K562 (cell line): ENCODE results near the gene PTCH2. TPM values are rescaled to one million over a fixed set of nuclear protein-coding genes. Genes with fewer than 3 reads are reported as not detected.

Experiments used
- ATAC-seq: fragments of 200-7000 bp; cut with Tn5 transposase; 3 replicates; pipeline ENCODE4 v1.9.1; 2020; ENCODE audit warnings: moderate library complexity
- BruUV-seq: library from RNA; stranded (reverse); fragments of 400-500 nt; replicated peaks from 2 replicates; lab custom pipeline; 2021; lab: Mats Ljungman, UMichigan
- CTCF ChIA-PET: fragments of 300-600 bp; formaldehyde crosslinking; extraction: SDS; loops from one replicate; lab custom pipeline; 2021; ENCODE audit warnings: low intra/inter-chr PET ratio; lab: Yijun Ruan, JAX
- POLR2A ChIA-PET: fragments of 300-600, 350-650 bp; sonication (Branson Sonifier 250); formaldehyde crosslinking; extraction: SDS; loops from one replicate; lab custom pipeline; 2021; ENCODE audit warnings: antibody characterized with exemption, inconsistent platforms; lab: Yijun Ruan, JAX
- DNase-seq, 4 experiments: peaks; one replicate each; pipeline versions ENCODE4 v3.0.0 to v3.0.0-alpha.2; 2011 to 2018; ENCODE audit warnings: low spot score in 3 of 4, mixed read lengths in 3 of 4; ENCODE audit errors: extremely low read depth in 1 of 4
- FAIRE-seq: peaks from 2 replicates; lab custom pipeline; 2011; peaks lifted over from hg19 to GRCh38; lab: Jason Lieb, UNC
- H2AFZ ChIP-seq: 2 replicates; pipeline ENCODE4 v1.6.0; 2011; ENCODE audit warnings: low read depth, low read length, control low read depth, inconsistent platforms
- H3K27ac ChIP-seq: fragments of 200-600 bp; 3 replicates; pipeline ENCODE4 v1.8.0; 2011; ENCODE audit warnings: low read depth, mild to moderate bottlenecking, control low read depth, inconsistent platforms, low read length, moderate library complexity, mixed read lengths; ENCODE audit errors: extremely low read depth
- H3K27me3 ChIP-seq, 2 experiments: fragments of 300-600 bp in 1 of 2; 2 replicates in 1 of 2; 3 replicates in 1 of 2; pipeline versions ENCODE4 v1.6.0 to v1.8.0; 2011; ENCODE audit warnings: inconsistent platforms in 2 of 2, low read length in 2 of 2, mild to moderate bottlenecking in 1 of 2, mixed read lengths in 1 of 2, moderate library complexity in 1 of 2; ENCODE audit not compliant: control insufficient read depth in 2 of 2, insufficient read depth in 2 of 2
- H3K36me3 ChIP-seq: fragments of 300-600 bp; 3 replicates; pipeline ENCODE4 v1.8.0; 2011; ENCODE audit warnings: mild to moderate bottlenecking, low read length, inconsistent platforms; ENCODE audit not compliant: control insufficient read depth, insufficient read depth
- H3K4me1 ChIP-seq, 2 experiments: fragments of 200-600 bp in 1 of 2; replicated peaks in 1 of 2; 2 replicates in 1 of 2; 3 replicates in 1 of 2; pipeline versions ENCODE4 v1.5.1 to v1.8.0; 2011; ENCODE audit warnings: inconsistent platforms in 2 of 2, low read length in 2 of 2, mild to moderate bottlenecking in 1 of 2, mixed read lengths in 1 of 2, moderate library complexity in 1 of 2; ENCODE audit not compliant: control insufficient read depth in 2 of 2, insufficient read depth in 2 of 2
- H3K4me2 ChIP-seq: 2 replicates; pipeline ENCODE4 v1.6.1; 2011; ENCODE audit warnings: low read length, control low read depth, inconsistent platforms, mixed read lengths; ENCODE audit not compliant: insufficient read depth
- H3K4me3 ChIP-seq: fragments of 200-600 bp; sonication (generic), shearing (Covaris generic); 2 replicates; pipeline ENCODE4 v1.5.1; 2016; ENCODE audit warnings: control low read depth, inconsistent platforms
- H3K79me2 ChIP-seq: fragments of 200-600 bp; 3 replicates; pipeline ENCODE4 v1.8.0; 2011; ENCODE audit warnings: low read length, inconsistent platforms; ENCODE audit not compliant: control insufficient read depth, insufficient read depth
- H3K9ac ChIP-seq, 2 experiments: 2 replicates each; pipeline versions ENCODE4 v1.6.0 to v1.6.1; 2011; ENCODE audit warnings: low read depth in 2 of 2, low read length in 2 of 2, control low read depth in 1 of 2, inconsistent platforms in 1 of 2, mild to moderate bottlenecking in 1 of 2, mixed read lengths in 1 of 2; ENCODE audit not compliant: insufficient read depth in 1 of 2
- H3K9me1 ChIP-seq: one replicate; pipeline ENCODE4 v1.6.0; 2011; ENCODE audit warnings: inconsistent platforms, mild to moderate bottlenecking, low read length, moderate library complexity; ENCODE audit not compliant: control insufficient read depth, insufficient read depth
- H3K9me3 ChIP-seq: replicated peaks from 2 replicates; pipeline ENCODE4 v1.5.1; 2011; ENCODE audit warnings: low read depth, low read length, inconsistent platforms; ENCODE audit not compliant: control insufficient read depth, insufficient read depth
- H4K20me1 ChIP-seq: replicated peaks from 2 replicates; pipeline ENCODE4 v1.6.1; 2011; ENCODE audit warnings: low read length, inconsistent platforms, mixed read lengths; ENCODE audit not compliant: control insufficient read depth, insufficient read depth
- CHD1 ChIP-seq: fragments of 200-600 bp; sonication (generic); IDR thresholded peaks from one replicate; pipeline ENCODE4 v1.6.1; 2012; ENCODE audit warnings: mild to moderate bottlenecking, moderate library complexity, low read length, inconsistent platforms
- ERF ChIP-seq: fragments of 450-650 bp; formaldehyde crosslinking; IDR thresholded peaks from 2 replicates; pipeline ENCODE4 v1.4.0; 2020; ENCODE audit warnings: mild to moderate bottlenecking, mixed read lengths
- HNRNPL ChIP-seq: fragments of 200-400 bp; formaldehyde crosslinking; IDR thresholded peaks from 2 replicates; pipeline ENCODE4 v1.6.1; 2017; ENCODE audit warnings: low read depth, mild to moderate bottlenecking, low read length
- KAT8 ChIP-seq: fragments of 450-650 bp; IDR thresholded peaks from 2 replicates; pipeline ENCODE4 v1.6.1; 2016; ENCODE audit warnings: low read depth, mild to moderate bottlenecking
- NCOA6 ChIP-seq: fragments of 450-650 bp; IDR thresholded peaks from 2 replicates; pipeline ENCODE4 v1.6.1; 2017; ENCODE audit warnings: mild to moderate bottlenecking
- RAD21 ChIP-seq, 2 experiments: fragments of 250-450 bp in 1 of 2; fragments of 450-650 bp in 1 of 2; sonication (Bioruptor Pico) in 1 of 2; formaldehyde crosslinking in 1 of 2; IDR thresholded peaks in 1 of 2; conservative IDR thresholded peaks in 1 of 2; 2 replicates each; pipeline versions ENCODE4 v1.4.0 to v1.8.0; 2020 to 2022; ENCODE audit warnings: mild to moderate bottlenecking in 2 of 2, moderate library complexity in 1 of 2
- RBFOX2 ChIP-seq: fragments of 200-400 bp; formaldehyde crosslinking; IDR thresholded peaks from 2 replicates; pipeline ENCODE4 v1.6.1; 2017; ENCODE audit warnings: low read depth, mild to moderate bottlenecking, low read length, moderate library complexity
- RBM39 ChIP-seq: fragments of 200-400 bp; formaldehyde crosslinking; optimal IDR thresholded peaks from 2 replicates; pipeline ENCODE3; 2018; ENCODE audit warnings: low read depth, low read length
- SIRT6 ChIP-seq: IDR thresholded peaks from one replicate; pipeline ENCODE4 v1.6.1; 2012; ENCODE audit warnings: low read depth, mild to moderate bottlenecking, control low read depth, inconsistent platforms, low read length, moderate library complexity
- TAF7 ChIP-seq: fragments of 450-650 bp; IDR thresholded peaks from 2 replicates; pipeline ENCODE4 v1.6.1; 2016; ENCODE audit warnings: missing genetic modification characterization, missing compliant biosample characterization
- TEAD4 ChIP-seq, 2 experiments: sonication (generic) in 1 of 2; formaldehyde crosslinking in 1 of 2; IDR thresholded peaks; 2 replicates each; pipeline versions ENCODE4 v1.6.1 to v1.8.0; 2012 to 2022; ENCODE audit warnings: borderline replicate concordance in 1 of 2, inconsistent platforms in 1 of 2, low read length in 1 of 2, mild to moderate bottlenecking in 1 of 2, missing genetic modification reagents in 1 of 2
- TGIF2 ChIP-seq: sonication (generic); formaldehyde crosslinking; IDR thresholded peaks from 2 replicates; pipeline ENCODE4 v1.8.1; 2022; ENCODE audit warnings: mild to moderate bottlenecking, missing genetic modification reagents, moderate library complexity
- U2AF1 ChIP-seq: fragments of 200-400 bp; formaldehyde crosslinking; optimal IDR thresholded peaks from 2 replicates; pipeline ENCODE3; 2017; ENCODE audit warnings: mild to moderate bottlenecking, low read depth, low read length, moderate library complexity
- ZEB2 ChIP-seq: fragments of 450-650 bp; IDR thresholded peaks from 2 replicates; pipeline ENCODE4 v1.6.1; 2016
- ZNF395 ChIP-seq: fragments of 200-800 bp; sonication (Bioruptor generic); IDR thresholded peaks from 2 replicates; pipeline ENCODE4 v1.6.1; 2017; ENCODE audit warnings: missing genetic modification characterization, missing compliant biosample characterization
- ZNF655 ChIP-seq: fragments of 250-450 bp; sonication (Bioruptor Pico); IDR thresholded peaks from 2 replicates; pipeline ENCODE4 v1.5.0; 2021
- WGBS: fragments of 100-300 bp; shearing (Covaris generic); methylation state at CpG from one replicate; pipeline ENCODE4 v1.1.6; 2016; ENCODE audit warnings: low coverage, mixed read lengths; ENCODE audit not compliant: insufficient coverage; ENCODE audit errors: missing lambda C conversion rate; 5-methylcytosine and 5-hydroxymethylcytosine counted together
- in situ Hi-C: fragments of 300-500 bp; cut with MboI; formaldehyde crosslinking; loops from 4 replicates; pipeline ENCODE4 v1.15.0; 2018; ENCODE audit warnings: inconsistent platforms, mixed read lengths
- intact Hi-C: fragments of 100-400 bp; cut with micrococcal nuclease; formaldehyde crosslinking; loops from 2 replicates; pipeline ENCODE4 v1.14.2; 2022
- polyA plus RNA-seq, 8 experiments: library from polyadenylated mRNA; depleted of rRNA in 4 of 8; stranded (reverse) in 5 of 8; unstranded in 3 of 8; fragments of >200 nt; fragmentation: Nextera tagmentation in 2 of 8; fragmentation: Illumina TruSeq in 1 of 8; extraction: Ambion mirVana in 2 of 8; extraction: Trizol in 1 of 8; gene quantifications; 2 replicates each; pipeline versions ENCODE4 v1.2.1 to v1.2.3, GENCODE V29; 2011 to 2014; ENCODE audit warnings: inconsistent platforms in 1 of 8, missing spikeins in 1 of 8
- total RNA-seq, 7 experiments: library from RNA; depleted of rRNA in 6 of 7; stranded (reverse); fragments of >200 nt in 6 of 7; fragmentation: Illumina TruSeq in 2 of 7; extraction: Trizol in 2 of 7; gene quantifications; 2 replicates each; pipeline versions ENCODE4 v1.2.1 to v1.2.3, GENCODE V29; 2011 to 2021; ENCODE audit warnings: low replicate concordance in 1 of 7
- TF ChIP-seq, protein P1 (sequence below): fragments of 450-650 bp; formaldehyde crosslinking; IDR thresholded peaks from 2 replicates; pipeline ENCODE4 v1.4.0; 2020; ENCODE audit warnings: mild to moderate bottlenecking, moderate library complexity

The PTCH2 gene
- total and polyA plus RNA-seq, 9 of the 15 experiments (the other 6 are each of a cell fraction or from before 2014, with no cell fraction given) = 0.15 to 27.3 (median 0.48) TPM; not detected in 1

DNA sequence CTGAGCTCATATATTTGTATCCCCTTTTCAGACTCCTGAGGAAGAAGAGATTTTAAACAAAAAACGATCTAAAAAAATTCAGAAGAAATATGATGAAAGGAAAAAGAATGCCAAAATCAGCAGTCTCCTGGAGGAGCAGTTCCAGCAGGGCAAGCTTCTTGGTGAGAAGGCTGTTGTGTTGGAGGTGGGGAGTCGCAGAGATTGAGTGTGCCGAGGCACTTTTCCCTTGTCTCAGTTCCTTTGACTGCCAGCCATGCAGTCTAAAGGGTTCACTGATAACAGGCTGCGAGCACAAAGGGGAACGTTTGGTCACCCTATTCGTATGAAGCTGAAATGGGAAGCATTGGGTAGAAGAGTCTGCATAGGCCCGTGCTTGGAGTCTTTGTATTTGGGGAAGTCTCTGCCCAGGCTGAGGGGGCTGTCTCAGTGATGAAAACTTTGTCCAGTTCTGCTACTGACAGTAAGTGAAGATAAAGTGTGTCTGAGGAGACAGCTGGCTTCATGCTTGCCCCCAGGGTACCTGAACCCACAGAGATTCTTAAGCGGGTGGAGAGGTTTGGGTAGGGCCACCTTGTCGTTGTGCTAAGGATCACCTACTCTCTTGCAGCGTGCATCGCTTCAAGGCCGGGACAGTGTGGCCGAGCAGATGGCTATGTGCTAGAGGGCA, 65.0 kb downstream of the PTCH2 start:
- ATAC-seq = no peak
- Histone ChIP-seq H4K20me1 (peaks cover 31% of the 10 kb centered on the region), H3K4me1 (peaks cover 13 to 22% of the 10 kb centered on the region in 2 experiments), H3K4me2 (peak overlapping the region; percentile 93), H3K9me3 (no peaks in the 10 kb centered on the region), H3K36me3 (peaks cover 60% of the 10 kb centered on the region), H3K27me3 (no peaks in the 10 kb centered on the region), H2AFZ (no peak overlapping the region), H3K79me2 (peaks cover 54% of the 10 kb centered on the region), H3K9ac (peak overlapping the region; percentile 99; a peak in 3 of 4 replicates), H3K27ac (peak overlapping the region; percentile 98), H3K4me3 (peak overlapping the region; percentile 75), H3K9me1 (peaks cover 10% of the 10 kb centered on the region)
- BruUV-seq = no TSS peak
- no peak for DNase-seq
- in situ Hi-C loops (no loop called here), intact Hi-C loops (loop anchor here (5.0 kb wide), 1 partner anchor 39 kb away; no protein-coding TSS in a partner anchor)
- POLR2A ChIA-PET = interaction anchor here (0.7 to 11.6 kb wide), 11 partner anchors 9 to 522 kb away, joined by 3 to 253 read pairs (median 5); partner anchors contain the start of genes BEST4, BTBD19, DYNLT4 and UROD
- 55% methylated on average over 13 of the region's 13 CpGs for WGBS
- CTCF ChIA-PET = interaction anchor here (0.5 kb wide), 1 partner anchor 7 kb away, joined by 3 read pairs; no protein-coding TSS in a partner anchor
- no peak for FAIRE-seq
- TF ChIP-seq NCOA6 (no peak), CHD1 (peak; percentile 7), RBM39 (no peak), HNRNPL (no peak), SIRT6 (peak; percentile 16), KAT8 (no peak), RBFOX2 (no peak), TGIF2 (no peak), RAD21 (CRISPR knock-in tag; conservative IDR thresholded peaks at IDR 0.05 in 1 of 2, IDR thresholded peaks at IDR 0.05 in 1 of 2) (no peak), ZNF395 (CRISPR knock-in tag) (0 out of 2 replicates have a peak, but pooled peaks have one; percentile 20), TAF7 (tag) (no peak), ZEB2 (no peak), U2AF1 (no peak), TEAD4 (IDR thresholded peaks at IDR 0.05; ENCODE audit: low read length) (no peak), TEAD4 (CRISPR knock-in tag; IDR thresholded peaks at IDR 0.05; ENCODE audit: borderline replicate concordance) (peak; percentile 65; the same call in 1 of the 2 replicates), ZNF655 (CRISPR knock-in tag) (no peak), ERF (CRISPR knock-in tag) (no peak)
- TF ChIP-seq, protein P1, sequence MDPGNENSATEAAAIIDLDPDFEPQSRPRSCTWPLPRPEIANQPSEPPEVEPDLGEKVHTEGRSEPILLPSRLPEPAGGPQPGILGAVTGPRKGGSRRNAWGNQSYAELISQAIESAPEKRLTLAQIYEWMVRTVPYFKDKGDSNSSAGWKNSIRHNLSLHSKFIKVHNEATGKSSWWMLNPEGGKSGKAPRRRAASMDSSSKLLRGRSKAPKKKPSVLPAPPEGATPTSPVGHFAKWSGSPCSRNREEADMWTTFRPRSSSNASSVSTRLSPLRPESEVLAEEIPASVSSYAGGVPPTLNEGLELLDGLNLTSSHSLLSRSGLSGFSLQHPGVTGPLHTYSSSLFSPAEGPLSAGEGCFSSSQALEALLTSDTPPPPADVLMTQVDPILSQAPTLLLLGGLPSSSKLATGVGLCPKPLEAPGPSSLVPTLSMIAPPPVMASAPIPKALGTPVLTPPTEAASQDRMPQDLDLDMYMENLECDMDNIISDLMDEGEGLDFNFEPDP (CRISPR knock-in tag) = no peak
